ENCODE measurements around the gene EPHX1.

The EPHX1 gene

DNA sequence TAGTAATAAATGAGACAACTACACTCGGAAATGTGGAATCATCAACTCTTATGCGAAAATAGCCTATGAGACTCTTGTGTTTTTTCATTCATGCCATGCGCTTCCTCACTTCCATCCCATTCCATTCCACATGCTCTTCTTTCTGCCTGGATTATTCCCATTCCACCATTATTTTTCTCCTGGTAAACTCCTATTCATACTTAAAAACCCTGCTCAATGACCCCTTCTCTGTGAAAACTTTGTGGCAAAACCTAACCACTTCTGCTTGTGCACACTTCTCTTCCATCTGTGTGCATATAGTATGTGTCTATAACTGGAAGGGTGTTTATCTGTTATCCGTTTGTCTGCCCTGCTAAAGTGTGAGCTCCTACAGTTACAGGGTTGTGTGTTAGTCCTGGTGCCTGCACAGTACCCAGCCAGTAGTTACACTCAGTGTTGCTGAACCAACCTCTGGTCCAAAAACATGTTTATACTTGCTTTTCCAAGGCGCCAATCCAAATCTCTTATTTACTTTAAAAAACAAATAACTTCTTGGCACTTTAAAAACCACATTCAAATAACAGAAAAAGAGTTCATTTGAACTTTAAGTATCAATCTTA lies 10.7 kb downstream of the EPHX1 start:
- DNase-seq (ENCODE audit: extremely low read depth, low read depth): no peak
- no peak for TF ChIP-seq CTCF (IDR thresholded peaks at IDR 0.05; ENCODE audit: low read depth, low read length, missing control alignments)

DNA sequence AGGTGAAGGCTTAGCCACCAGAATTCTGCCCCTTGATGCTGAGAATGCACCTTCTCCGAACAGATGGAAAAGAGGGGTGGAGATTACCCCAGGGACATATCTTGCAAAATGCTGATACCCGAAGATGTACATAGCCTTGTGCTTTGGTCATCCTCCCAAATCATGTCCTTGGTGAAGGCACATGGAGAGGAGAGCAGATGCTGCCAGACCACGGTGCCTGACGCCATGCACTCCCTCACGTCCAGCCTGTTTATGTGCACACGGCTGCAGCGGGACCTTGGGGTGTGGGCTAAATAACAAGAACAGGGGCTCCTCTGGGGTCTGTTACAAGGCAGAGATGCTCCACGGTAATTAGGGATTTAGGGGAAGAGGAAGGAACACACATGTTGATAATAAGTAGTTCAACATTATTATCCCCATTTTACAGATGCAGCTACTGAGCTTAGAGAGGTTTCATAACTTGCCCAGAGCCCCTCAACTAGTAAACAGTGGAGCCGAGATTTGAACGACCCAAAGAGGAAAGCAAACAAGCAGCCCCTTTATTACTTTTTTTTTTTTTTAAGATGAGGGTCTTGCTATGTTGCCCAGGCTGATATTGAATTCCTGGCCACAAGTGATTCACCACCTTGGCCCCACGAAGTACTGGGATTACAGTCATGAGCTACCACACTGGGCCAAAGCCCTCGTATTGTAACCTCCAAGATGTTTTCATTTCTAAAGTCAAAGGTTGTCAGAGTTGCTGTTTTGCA lies 12.9 kb downstream of the EPHX1 start:
- TF ChIP-seq CTCF (IDR thresholded peaks at IDR 0.05; ENCODE audit: low read depth, low read length, missing control alignments): no peak
- H3K4me3 ChIP-seq (replicated peaks; ENCODE audit: low read depth, low read length): no peak overlapping the region
- no peak for DNase-seq (ENCODE audit: extremely low read depth, low read depth)

More for the DNA sequence above, 10.7 kb downstream of the EPHX1 start:
- H3K4me3 ChIP-seq (replicated peaks; ENCODE audit: low read depth, low read length): no peak overlapping the region

DNA sequence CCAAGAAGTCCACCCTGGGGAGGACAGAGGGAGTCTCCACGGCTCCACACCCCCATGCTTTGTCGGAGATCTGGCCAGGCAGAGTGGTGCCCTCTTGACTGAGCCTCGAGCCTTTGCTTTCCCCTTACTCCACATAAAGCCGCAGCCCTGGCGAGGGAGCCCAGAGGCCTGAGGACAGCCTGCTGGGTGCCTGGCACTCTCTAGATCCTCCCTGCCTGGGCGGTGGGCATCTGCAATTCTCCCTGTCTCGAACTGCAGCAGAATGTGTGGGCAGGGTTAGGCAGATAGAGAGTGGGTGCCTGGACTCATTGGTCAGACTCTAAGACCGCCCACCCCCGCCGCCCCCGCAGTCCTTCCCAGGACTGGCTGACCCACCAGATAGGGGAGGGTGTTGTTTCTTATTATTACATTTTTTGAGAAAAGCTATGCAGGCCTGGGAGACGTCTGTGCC lies 13.9 kb downstream of the EPHX1 start:
- DNase-seq (ENCODE audit: extremely low read depth, low read depth): no peak

GRCh38 chr1:225824533-225824941 lies 14.6 kb downstream of the EPHX1 start:
- TF ChIP-seq CTCF (IDR thresholded peaks at IDR 0.05; ENCODE audit: low read depth, low read length, missing control alignments): no peak
- H3K4me3 ChIP-seq (replicated peaks; ENCODE audit: low read depth, low read length): no peak overlapping the region
- DNase-seq (ENCODE audit: extremely low read depth, low read depth): no peak

More for the DNA sequence above, 13.9 kb downstream of the EPHX1 start:
- no peak overlapping the region for H3K4me3 ChIP-seq (replicated peaks; ENCODE audit: low read depth, low read length)
- TF ChIP-seq CTCF (IDR thresholded peaks at IDR 0.05; ENCODE audit: low read depth, low read length, missing control alignments): no peak

- no peak for DNase-seq (ENCODE audit: extremely low read depth, low read depth)
- H3K4me3 ChIP-seq (replicated peaks; ENCODE audit: low read depth, low read length): no peak overlapping the region
- TF ChIP-seq CTCF (IDR thresholded peaks at IDR 0.05; ENCODE audit: low read depth, low read length, missing control alignments): no peak
Measured at GRCh38 chr1:225825078-225825477, 15.2 kb downstream of the EPHX1 start.

GRCh38 chr1:225825607-225826007 lies 15.7 kb downstream of the EPHX1 start:
- DNase-seq (ENCODE audit: extremely low read depth, low read depth): no peak
- no peak overlapping the region for H3K4me3 ChIP-seq (replicated peaks; ENCODE audit: low read depth, low read length)
- no peak for TF ChIP-seq CTCF (IDR thresholded peaks at IDR 0.05; ENCODE audit: low read depth, low read length, missing control alignments)

Measured in HFF-Myc (cell line).